Endothelial cell (in vitro differentiated cells): ENCODE data around the gene SSTR3. TPM values are rescaled to one million over a fixed set of nuclear protein-coding genes. Genes with fewer than 3 reads are reported as not detected.
"Not testable (repeated sequence)": the region's sequence is repeated elsewhere in the genome, so short reads cannot be mapped to it uniquely, and the experiment has no call there.

Experiments
- DNase-seq: peaks from one replicate; pipeline ENCODE4 v3.0.0; 2021; ENCODE audit warnings: low spot score
- H3K27ac Mint-ChIP-seq: one replicate; pipeline ENCODE4 v1.8.0; 2021; ENCODE audit warnings: mixed read lengths, inconsistent platforms; ENCODE audit not compliant: unreplicated experiment
- H3K27me3 Mint-ChIP-seq: one replicate; pipeline ENCODE4 v1.8.0; 2021; ENCODE audit warnings: mild to moderate bottlenecking, moderate library complexity, mixed read lengths, inconsistent platforms; ENCODE audit not compliant: unreplicated experiment
- H3K36me3 Mint-ChIP-seq: one replicate; pipeline ENCODE4 v1.8.0; 2021; ENCODE audit warnings: mild to moderate bottlenecking, low read depth, mixed read lengths, inconsistent platforms; ENCODE audit not compliant: unreplicated experiment
- H3K4me1 Mint-ChIP-seq: one replicate; pipeline ENCODE4 v1.8.0; 2021; ENCODE audit warnings: mild to moderate bottlenecking, mixed read lengths, inconsistent platforms; ENCODE audit not compliant: unreplicated experiment
- H3K4me3 Mint-ChIP-seq: one replicate; pipeline ENCODE4 v1.8.0; 2021; ENCODE audit warnings: mild to moderate bottlenecking, mixed read lengths, inconsistent platforms; ENCODE audit not compliant: unreplicated experiment
- H3K9me3 Mint-ChIP-seq: one replicate; pipeline ENCODE4 v1.8.0; 2021; ENCODE audit warnings: mixed read lengths, inconsistent platforms; ENCODE audit not compliant: unreplicated experiment
- CTCF ChIP-seq: fragments of 200-600 bp; sonication (generic); IDR thresholded peaks from one replicate; pipeline ENCODE4 v1.5.0; 2021; ENCODE audit warnings: antibody characterized with exemption; ENCODE audit not compliant: unreplicated experiment
- total RNA-seq: library from RNA; stranded (reverse); fragmentation: NEBNext Ultra II Directional; extraction: Animal tissue kit (Norgen Biotek cat#: 25700); gene quantifications from one replicate; pipeline ENCODE4 v1.2.1, GENCODE V29; 2021; ENCODE audit not compliant: unreplicated experiment

SSTR3 gene
- total RNA-seq, 1 donor from 2014 or later: 0.13 TPM

DNA sequence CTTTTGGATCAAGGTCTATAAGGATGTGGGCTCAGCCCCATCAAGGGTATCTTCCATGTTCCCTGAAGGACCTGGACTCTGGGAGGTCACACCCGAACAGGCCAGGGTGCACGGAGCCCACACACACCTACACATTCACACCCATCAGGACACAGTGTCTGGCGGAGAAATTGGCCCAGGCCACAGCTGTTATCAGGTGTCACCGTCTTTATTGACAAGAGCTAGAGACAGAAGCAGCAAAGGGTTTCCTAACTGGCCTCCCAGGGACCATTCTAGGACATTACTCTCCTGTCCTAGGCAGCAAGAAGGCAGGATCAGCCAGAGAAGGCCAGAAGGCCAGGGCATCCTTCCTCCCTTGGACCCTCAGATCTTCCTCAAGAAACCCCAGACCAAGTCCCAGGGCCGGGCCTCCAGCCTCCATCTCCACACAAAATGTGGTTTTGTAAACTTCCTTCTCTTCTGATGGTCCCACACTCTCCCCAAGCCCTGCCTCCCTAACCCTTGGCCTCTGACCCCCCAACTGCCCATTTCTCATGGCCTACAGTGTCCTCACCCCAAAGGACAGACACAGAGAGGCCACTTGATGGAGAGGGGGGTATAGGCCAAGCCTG lies 8.1 kb downstream of the SSTR3 start:
- peaks cover 5% of the 10 kb centered on the region for H3K27me3 Mint-ChIP-seq
- no peak for DNase-seq
- H3K27ac Mint-ChIP-seq: no peak overlapping the region

GRCh38 chr22:37203354-37204044 lies 8.8 kb downstream of the SSTR3 start:
- Mint-ChIP-seq H3K27me3 (peaks cover 5% of the 10 kb centered on the region), H3K4me3 (no peak overlapping the region), H3K4me1 (no peaks in the 10 kb centered on the region), H3K9me3 (no peaks in the 10 kb centered on the region), H3K36me3 (no peaks in the 10 kb centered on the region), H3K27ac (no peak overlapping the region)
- no peak for TF ChIP-seq CTCF
- DNase-seq: no peak

More for the DNA sequence above, 8.1 kb downstream of the SSTR3 start:
- no peak for TF ChIP-seq CTCF
- no peak overlapping the region for H3K4me3 Mint-ChIP-seq
- H3K9me3 Mint-ChIP-seq: no peaks in the 10 kb centered on the region
- no peaks in the 10 kb centered on the region for H3K36me3 Mint-ChIP-seq
- H3K4me1 Mint-ChIP-seq: no peaks in the 10 kb centered on the region

GRCh38 chr22:37202716-37203115 lies 9.6 kb downstream of the SSTR3 start:
- Mint-ChIP-seq H3K4me1 (peaks cover 3% of the 10 kb centered on the region), H3K36me3 (no peaks in the 10 kb centered on the region), H3K27me3 (peaks cover 2% of the 10 kb centered on the region), H3K9me3 (no peaks in the 10 kb centered on the region), H3K27ac (no peak overlapping the region), H3K4me3 (no peak overlapping the region)
- TF ChIP-seq CTCF: no peak
- no peak for DNase-seq

DNA sequence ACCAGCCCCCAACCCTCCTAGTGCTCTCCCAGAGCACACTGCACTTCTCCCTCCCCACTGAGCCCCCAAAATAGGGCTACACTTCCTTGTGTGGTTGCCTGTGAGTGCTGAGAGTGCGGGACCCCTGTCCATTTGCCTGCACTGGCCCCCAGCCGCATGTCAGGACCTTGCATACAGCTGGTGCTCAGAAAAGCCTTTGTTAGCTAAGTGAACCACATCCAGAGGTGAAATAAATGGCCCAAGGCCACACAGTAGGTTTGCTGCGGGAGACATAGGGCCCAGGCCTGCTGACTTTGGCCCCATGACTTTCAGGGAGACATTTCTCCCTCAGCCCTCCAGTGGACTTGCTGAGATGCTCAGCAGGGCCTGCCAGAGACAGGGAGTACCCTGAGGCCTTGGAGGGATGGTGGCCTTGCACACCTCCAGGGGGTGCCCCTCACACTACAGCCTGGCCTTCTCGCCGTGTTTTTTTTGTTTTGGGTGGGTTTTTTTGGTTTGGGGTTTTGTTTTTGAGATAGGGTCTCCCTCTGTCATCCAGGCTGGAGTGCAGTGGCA lies 10.2 kb downstream of the SSTR3 start:
- Mint-ChIP-seq H3K4me1 (peaks cover 3% of the 10 kb centered on the region), H3K27me3 (peaks cover 4% of the 10 kb centered on the region), H3K9me3 (no peaks in the 10 kb centered on the region), H3K27ac (no peak overlapping the region), H3K36me3 (no peaks in the 10 kb centered on the region), H3K4me3 (no peak overlapping the region)
- DNase-seq: no peak
- no peak for TF ChIP-seq CTCF

DNA sequence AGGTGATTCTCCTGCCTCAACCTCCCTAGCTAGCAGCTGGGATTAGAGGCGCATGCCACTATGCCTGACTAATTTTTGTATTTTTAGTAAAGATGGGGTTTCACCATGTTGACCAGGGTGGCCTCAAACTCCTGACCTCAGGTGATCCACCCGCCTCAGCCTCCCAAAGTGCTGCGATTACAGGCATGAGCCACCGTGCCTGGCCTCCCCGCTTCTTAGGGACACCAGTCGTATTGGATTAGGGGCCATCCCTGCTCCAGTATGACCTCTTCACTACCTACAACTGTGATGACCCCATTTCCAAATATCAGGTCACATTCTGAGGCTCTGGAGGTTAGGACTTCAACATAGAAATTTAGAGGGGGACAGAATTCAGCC lies 10.8 kb downstream of the SSTR3 start:
- H3K36me3 Mint-ChIP-seq, DNase-seq, H3K27ac Mint-ChIP-seq, H3K4me1 Mint-ChIP-seq, H3K9me3 Mint-ChIP-seq, H3K4me3 Mint-ChIP-seq, H3K27me3 Mint-ChIP-seq: not testable (repeated sequence)
